HG03558 (cell line): ENCODE measurements around the gene ANO9.

ENCODE experiments used
- ATAC-seq: cut with Tn5 transposase; IDR thresholded peaks from one replicate; pipeline ENCODE4 v1.9.1; 2021; ENCODE audit warnings: moderate number of reproducible peaks; ENCODE audit not compliant: unreplicated experiment; ENCODE audit errors: extremely low read depth

ANO9 gene

DNA sequence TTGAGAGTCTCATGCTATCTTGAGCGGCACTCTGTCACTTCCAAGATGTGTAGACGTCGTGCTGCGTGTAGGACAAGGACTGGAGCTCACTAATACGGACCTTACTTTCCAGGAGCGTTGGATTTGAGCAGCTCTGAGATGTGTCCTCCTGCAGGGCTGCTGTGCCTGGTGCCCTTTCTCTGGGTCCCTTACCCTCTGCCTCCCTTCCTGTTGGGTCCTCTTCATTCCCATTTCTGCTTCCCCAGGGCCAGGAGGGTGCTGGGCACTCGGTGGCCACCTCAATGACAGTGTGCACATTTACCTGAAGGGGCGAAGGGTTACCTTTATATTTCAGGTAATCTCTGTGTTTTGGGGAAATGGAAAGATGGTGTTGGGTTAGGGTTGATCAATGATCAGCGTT is 12.2 kb upstream of the ANO9 start:
- ATAC-seq = no peak

DNA sequence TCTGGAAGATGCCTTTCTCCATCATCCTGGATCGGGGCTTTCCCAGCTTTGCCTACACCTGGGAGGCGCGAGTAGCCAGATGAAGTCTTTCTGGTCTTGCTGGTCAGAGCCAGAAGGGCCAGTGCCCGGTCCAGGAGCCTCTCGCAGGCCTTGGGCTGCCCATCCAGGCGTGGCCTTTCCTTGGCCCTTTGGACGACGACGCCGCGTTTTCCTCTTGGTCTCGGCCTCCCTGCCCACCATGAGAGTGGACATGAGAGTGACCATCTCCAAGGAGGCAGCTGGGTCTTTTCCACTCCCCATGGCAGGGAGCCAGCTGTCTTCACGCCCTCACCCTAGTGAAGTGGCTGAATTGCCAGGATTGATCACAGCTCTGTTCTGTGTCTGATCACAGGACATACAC is 11.8 kb upstream of the ANO9 start:
- no peak for ATAC-seq

DNA sequence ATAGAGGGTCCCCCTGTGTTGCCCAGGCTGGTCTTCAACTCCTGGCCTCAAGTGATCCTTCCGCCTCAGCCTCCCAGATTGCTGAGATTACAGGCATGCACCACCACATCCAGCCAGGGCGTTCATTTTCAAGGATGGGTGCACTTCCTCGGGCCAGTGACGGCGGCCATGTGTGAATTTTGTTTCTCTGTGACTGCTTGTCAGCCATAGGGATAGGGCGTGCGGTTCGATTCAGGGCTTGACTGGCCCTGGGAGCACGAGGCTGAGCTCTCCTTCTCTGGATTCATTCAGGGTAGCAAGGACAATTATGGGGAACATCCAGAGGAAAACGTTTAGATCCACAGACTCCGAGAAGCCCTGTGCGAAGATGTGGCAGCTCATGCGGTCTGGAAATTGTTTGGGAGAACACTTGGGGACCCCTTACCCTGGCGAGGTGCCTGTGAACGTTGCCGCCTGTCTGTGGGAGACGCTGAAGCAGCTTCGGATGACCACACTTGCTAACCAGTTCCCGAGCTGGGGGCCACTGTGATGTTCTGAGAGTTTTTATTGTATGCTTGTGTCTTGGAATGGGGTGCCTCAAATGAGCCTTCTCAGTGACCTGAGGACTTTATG is 11.2 kb upstream of the ANO9 start:
- ATAC-seq = no peak

DNA sequence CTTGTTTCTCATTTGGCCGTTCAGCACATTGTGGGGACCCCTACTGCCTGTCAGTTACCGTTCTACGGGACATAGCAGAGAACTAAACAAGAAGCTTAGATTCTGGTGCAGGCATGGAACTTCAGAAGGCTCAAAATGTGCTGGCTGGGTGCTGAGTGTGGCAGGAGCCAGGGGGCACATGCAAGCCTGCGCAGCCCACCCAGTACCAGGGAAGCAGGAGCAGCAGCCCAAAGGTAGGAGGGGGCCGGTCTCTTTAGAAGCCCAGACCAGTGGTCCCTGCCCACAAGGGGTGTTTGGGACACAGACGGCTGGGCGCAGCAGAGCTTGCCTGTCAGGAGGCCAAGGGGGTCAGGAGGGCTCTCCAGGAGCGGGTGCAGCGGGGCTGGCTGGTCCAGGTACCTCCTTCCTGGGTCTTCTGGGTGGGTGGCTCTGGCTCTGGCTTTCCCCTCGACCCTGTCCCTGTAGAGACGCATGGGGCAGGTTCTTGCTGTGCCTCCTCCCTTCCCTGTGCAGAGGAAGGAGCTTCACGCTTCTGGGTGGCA is 10.5 kb upstream of the ANO9 start:
- ATAC-seq = no peak

DNA sequence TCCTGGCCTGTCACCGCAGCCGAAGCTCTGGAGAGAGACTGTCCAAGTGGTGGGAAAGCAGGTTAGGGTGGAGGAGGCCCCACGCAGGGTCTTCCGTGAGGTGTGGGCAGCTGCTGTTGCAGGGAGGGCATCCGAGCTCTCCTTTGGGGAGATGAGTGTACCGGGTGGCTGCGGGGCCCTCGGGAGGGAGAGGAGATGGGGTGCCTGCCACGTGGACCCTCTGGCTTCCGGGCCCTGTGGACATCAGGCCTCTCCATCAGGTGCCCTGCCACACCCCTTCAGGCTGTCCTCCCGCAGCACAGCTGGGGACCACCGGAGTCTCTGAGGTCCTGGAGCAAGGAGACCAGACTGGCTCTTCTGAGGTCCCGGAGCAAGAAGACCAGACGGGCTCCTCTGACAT is 9.9 kb upstream of the ANO9 start:
- ATAC-seq = no peak

DNA sequence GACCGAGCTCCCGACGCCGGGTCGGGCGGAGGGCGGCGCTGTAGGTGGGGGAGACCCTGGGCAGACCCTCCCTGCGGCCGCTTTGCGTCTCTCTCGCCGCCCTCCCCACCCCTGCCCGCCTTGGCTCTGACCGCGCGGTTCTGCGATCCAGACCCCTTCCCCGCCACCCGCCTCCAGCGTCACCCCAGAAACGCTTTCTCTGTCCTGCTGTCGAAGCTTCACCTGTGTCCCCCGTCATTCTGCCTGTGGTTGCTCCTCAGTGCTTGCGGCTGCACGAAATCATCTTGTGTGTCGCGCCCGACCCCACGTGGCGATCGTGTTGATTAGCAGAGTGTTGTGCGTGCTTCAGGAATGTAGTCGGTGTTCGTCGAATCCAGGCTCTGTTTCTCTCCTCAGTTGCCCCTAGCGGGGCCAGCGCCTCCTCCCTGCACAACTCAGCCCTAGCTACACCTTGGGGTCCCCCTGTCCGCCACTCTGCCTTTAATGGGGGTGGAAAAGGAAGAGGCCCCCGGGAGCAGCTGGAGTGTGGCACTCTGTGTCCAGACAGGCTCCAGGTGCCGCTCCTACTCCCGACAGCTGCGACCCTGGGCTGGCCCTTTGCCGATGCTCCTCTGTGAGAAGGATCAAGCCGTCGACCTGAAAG is 9.1 kb upstream of the ANO9 start:
- ATAC-seq = no peak

DNA sequence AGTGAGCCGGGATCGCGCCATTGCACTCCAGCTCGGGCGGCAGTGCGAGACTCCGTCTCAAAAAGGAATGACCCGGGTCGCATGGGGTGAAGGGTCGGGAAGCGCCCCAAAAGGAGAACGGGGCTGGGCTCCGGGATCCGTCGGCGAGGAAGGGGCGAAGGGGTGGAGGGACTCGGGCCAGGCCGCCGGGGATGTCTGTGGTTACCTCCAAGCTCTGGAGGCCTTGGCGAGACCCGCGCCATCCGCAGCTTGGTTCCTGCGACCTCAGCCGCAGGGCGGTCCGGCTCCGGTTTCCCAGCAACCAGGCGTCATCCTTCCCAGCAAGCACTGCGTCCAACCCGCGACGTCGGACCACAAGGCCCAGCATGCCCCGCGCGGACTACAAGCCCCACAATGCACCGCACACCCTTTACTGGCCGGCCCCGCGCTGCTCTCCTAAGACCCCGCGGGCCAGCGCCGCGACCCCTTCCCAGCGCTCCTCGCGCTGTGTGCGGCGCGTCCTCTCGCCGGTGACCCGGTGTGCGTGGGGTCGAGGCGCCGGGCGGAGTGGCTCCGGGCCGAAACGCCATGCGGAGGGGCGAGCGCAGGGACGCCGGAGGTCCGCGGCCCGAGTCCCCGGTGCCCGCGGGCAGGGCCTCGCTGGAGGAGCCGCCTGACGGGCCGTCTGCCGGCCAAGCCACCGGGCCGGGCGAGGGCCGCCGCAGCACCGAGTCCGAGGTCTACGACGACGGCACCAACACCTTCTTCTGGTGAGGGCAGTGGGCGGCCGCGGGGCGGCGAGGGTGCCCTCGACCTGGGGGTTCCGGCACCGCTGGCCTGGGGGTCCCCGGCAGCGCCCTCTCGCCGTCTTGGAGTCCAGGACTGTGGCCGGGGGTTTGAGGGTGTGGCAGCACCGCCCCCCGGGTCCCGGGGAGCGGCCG is 8.3 kb upstream of the ANO9 start, which contains the start of gene PTDSS2:
TSS of gene PTDSS2 (plus strand) at position 391 of the 920 bp plus-strand sequence. CDS start at position 568, 177 bp downstream.
- ATAC-seq = peak; percentile 42

DNA sequence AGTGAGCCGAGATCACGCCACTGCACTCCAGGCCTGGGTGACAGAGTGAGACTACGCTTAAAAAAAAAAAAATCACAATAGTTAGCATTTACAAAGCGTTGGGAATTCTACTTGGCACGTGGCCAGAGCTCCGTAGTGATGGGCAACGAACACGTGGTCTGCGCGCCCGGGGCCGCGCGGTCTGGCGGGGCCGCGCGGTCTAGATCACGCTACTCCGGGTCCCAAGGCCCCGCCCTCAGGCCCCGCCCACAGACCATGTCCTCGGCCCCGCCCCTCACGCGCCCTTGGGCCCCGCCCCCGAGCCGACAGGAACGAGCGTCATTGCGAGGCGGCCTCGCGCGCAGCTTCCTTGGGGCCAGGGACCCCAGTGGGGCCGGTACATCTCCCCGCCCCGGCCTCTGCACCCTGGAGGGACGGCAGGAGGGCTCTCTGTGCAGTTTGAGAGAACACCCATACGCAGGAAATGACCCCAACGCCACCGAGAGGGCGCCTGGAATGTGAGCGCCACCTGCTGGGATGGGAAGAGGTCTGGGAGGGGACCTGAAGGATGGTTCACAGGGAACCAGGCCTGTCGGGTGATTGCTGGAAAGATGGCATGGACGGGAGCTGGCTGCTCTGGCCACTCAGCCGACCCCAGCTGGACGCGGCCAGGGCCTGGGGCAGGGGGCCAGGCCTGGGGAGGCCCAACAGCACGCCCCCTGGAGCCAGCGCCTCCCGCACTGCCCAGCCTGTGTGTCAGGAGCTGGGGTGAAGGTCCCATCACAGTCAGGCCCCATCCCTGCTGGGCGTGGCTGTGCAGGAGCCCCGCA is 6.3 kb upstream of the ANO9 start:
- no peak for ATAC-seq

DNA sequence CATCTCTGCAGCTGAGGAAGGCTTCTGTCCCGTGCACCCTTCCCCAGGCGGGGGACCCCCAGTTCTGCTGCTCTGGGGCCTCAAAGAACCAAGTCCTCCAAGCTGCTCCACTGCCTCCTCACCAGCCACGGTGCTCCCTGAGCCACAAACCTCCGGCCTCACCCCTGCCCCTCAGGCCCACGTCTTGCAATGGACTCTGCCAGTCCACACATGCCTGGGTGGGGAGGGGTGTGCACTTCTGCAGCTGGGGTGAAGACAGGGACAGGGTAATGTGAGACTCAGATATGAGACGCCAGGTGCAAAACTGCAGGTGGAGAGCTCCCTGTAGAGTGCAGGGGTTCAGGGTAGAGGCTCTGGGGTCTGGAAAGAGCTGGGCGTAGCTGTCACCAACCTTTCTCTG is 5.1 kb upstream of the ANO9 start:
- no peak for ATAC-seq

DNA sequence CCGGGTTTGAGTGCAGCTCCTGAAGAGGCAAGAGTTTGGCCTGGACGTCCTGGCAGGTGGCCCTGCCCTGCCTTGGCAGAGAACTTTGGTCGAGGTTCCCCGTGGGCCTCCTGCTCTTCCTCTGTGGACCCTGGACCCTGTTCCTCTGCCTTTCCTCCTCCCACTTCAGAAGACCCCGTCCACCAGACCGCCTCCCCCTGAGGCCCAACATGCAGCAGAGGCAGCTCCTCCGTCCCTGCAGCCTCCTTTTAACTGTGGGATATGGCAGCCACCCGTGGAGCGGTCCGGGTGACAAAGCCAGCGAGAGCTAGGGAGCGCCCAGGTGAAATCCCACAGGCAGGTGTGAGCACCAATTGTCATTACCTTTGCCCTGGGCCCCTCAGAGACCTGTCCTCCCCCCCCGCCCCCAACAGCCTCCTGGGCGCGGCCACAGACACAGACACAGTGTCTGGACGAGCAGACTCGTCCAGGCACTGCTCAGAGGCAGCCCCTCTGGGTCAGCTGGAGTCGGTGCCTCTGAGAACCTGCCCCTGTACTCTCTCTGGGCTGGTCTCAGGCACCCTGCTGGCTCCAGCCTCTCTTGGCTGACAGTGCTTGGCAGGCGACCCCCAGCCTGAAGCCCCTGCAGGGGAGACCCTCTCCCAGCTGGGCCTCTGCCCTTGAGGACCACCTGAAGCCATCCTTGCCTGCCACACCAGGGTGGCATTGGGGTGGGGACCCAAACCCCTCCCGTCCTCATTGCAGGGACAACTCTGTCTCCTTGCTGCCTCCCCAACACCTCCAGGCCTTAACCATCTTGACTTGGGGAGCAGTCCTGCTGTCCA is 4.2 kb upstream of the ANO9 start:
- no peak for ATAC-seq

DNA sequence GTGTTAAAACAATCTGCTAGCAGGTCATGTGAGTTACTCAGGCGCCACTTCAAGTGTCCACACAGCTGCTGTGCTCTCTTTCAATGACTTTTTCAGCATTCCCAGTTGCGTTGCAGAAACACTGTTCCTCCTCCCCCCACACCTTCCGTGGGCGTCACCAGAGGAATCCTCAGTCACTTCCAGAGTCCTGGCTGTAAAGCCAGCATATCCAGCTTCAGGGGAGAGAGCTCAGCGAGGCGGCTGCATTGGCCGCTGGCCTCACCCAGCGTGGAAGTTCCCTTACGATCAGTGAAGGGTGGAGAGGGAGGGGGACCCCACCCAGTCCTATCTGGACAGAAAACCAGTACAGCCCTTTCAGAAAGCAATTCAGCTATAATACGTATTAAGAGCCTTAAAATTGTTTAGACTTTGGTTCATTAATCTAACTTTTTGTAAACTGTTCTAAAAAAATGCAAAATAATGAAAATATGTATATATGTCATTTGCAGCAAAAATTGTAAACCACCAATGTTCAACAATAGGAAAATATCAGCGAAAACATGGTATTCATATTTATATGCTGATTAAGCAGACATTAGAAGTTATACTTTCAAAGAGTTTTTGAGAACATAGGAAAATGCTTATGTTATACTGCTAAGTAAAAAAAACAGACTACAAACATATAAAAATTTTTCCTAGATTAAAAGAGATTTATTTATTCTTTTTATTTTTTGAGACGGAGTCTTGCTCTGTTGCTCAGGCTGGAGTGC is 2.8 kb upstream of the ANO9 start:
- ATAC-seq = no peak

DNA sequence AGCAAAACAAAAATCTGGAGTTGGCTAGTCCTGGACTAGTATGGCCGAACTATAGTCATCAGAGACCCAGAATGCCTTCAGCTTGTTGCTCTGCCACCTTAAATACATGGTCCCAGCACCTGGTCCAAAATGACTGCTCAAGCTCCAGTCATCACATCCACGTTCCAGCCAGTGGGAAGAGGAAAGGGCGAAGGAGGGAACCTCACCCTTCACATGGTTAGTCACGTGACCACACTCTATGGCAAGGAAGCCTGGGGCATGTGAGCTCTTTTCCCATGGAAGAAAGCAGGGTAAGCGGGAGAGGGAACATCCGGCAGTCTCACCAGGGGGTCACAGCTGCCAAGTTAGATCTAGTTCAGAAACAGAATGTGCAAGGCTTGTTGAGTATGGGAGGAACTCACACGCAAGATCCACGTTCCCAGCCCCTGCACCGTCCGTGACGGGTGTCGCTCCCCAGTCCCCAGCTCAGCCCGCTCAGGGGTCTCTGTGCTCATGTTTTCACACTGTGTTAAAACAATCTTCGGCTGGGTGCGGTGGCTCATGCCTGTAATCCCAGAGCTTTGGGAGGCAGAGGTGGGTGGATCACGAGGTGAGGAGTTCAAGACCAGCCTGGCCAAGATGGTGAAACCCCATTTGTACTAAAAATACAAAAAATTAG is 1.9 kb upstream of the ANO9 start:
- no peak for ATAC-seq

DNA sequence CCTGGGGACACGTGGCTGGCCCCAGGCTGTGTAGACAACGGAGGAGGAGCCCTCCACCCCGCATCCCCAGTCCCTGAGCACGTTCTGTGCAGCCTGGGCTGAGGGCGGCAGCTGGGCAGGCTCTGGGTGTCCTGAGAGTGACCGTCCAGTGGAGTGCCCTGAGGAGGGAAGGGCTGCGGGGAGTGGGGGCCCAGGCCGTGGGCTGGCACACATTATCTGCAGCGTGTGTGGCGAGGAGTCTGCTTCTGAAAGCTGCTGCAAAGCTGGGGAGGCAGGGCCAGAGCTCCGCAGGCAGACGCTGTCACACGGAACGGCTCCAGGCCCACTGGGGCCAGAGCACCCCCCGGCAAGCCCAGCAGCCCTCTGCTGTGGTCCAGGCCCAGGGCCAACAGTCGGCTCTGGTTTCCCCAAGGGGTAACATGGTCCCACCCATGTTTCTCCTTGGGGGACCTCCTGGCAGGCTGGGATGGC is 835 bp upstream of the ANO9 start:
- ATAC-seq = no peak

DNA sequence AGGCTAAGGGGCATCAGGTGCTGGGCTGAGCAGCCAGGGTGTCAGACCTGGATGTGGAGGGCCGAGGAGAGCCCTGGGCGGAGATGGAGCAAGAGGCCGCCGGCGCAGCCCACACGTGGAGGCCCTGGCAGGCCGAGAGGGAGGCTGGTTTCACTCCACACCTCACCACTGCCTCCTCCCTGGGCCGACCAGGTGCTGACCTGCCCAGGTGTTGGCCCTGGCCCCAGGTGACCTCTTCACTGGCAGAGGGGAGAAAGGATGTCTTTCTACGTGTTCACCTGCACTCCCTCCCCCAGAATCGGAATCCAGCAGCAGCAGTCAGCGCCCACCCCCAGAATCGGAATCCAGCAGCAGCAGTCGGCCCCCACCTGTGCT is 781 bp downstream of the ANO9 start:
- no peak for ATAC-seq

DNA sequence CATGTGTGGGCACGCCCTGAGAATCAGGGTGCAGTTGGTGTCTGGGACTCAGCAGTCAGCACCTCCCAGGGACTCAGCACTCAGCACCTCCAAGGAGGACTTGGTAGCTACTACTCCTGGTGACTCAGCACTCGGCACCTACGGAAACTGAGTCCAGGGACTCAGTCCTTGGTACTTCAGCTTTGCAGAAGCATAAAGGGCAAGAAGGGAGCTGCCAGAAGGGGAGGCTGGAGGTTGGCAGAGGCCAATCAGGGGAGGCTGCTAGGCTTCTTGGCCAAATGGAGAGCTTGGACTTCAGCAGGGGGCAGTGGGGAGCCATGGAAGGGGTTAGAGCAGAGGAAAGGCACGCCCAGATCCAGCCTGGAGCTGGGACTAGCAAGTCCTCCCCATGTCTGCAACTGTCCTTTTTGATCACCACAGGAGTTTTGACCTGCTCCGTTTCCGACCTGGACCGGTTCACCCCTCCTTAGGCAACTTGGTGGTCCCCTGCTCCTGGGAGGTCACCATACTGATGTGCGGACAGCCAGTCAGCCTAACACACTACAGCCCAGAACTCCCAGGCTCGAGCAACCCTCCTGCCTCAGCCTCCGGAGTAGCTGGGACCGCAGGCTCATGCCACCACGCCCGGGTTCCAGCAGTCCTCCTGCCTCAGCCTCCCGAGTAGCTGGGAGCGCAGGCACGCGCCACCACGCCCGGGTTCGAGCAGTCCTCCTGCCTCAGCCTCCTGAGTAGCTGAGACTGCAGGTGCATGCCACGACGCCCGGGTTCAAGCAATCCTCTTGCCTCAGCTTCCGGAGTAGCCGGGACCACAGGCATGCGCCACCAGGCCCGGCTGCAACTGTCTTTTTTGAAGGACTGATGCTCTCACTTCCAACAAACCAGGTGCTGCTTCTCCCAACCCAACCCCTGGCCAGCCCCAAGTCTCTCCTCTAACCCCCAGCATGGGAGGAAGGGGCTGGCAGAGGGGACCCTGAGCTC is 1.5 kb downstream of the ANO9 start:
- ATAC-seq = no peak

DNA sequence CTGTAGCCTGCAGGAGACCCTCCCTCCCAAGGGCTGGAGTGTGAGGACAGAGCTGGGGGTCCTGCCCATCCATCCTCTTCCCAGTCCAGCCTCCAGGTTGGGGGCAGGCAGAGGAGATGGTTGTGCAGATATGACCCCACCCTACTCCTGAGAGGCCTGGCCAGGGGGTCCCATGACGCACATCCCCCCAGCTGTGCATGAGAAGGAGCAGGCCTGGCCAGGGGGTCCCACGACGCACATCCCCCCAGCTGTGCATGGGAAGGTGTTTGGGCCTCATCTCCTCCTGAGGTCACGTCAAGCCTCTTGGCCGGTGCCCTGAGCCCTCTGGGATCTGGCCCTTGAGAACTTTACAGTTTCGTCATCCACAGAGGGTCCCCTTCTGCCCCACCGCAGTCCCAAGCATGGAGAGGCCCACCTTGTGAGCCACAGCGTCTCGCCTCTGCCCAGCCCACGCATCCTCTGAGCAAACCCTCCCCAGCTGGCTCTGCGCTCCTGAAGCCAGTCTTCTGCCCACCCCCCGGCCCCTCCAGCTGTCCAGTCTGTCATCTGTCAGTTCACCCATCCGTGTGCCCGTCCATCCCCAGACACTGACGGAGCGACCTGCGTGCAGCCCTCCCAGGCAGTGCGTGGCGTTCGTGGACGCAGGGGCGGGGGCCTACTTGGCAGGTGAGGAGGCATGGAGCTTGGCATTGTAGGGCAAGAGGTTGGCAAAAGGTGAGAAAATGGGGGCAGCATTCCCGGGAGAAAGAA is 2.3 kb downstream of the ANO9 start:
- no peak for ATAC-seq
